Activated T-helper 2 cell treated with anti-CD3 and anti-CD28 coated beads, Interferon-gamma antibody, Interleukin-2, Interleukin-4, amounts not matched to agents 10 μg/mL and 5 μg/mL and 100 μg/mL, durations not matched to agents 14 hours and 24 hours and 36 hours (primary cell): ENCODE results near the gene XXYLT1. TPM values are rescaled to one million over a fixed set of nuclear protein-coding genes. Genes with fewer than 3 reads are reported as not detected.

Source experiments
- DNase-seq: peaks from one replicate; pipeline ENCODE4 v3.0.0; 2021; ENCODE audit warnings: low spot score
- H3K27ac Mint-ChIP-seq: one replicate; pipeline ENCODE4 v1.8.0; 2021; ENCODE audit warnings: mixed read lengths
- H3K27me3 Mint-ChIP-seq: one replicate; pipeline ENCODE4 v1.8.0; 2021; ENCODE audit warnings: low read depth, mixed read lengths
- H3K36me3 Mint-ChIP-seq: one replicate; pipeline ENCODE4 v1.8.0; 2021; ENCODE audit warnings: low read depth, mixed read lengths
- H3K4me1 Mint-ChIP-seq: one replicate; pipeline ENCODE4 v1.8.0; 2021; ENCODE audit warnings: low read depth, mixed read lengths
- H3K4me3 Mint-ChIP-seq: one replicate; pipeline ENCODE4 v1.8.0; 2021; ENCODE audit warnings: low read depth, mild to moderate bottlenecking, moderate library complexity, mixed read lengths
- H3K9me3 Mint-ChIP-seq: one replicate; pipeline ENCODE4 v1.8.0; 2021; ENCODE audit warnings: mixed read lengths
- intact Hi-C: fragments of 100-400 bp; cut with micrococcal nuclease; formaldehyde crosslinking; loops from one replicate; pipeline ENCODE4 v1.15.1; 2023
- total RNA-seq: library from RNA; stranded (reverse); gene quantifications from 2 replicates; pipeline ENCODE4 v1.2.3, GENCODE V29; 2022

XXYLT1 gene
- total RNA-seq, 1 donor from 2014 or later, result 15.8 TPM

GRCh38 chr3:195153653-195154052, 117.3 kb downstream of the XXYLT1 start:
- Mint-ChIP-seq H3K4me3 (no peak overlapping the region), H3K4me1 (peaks cover 28% of the 10 kb centered on the region), H3K36me3 (no peaks in the 10 kb centered on the region), H3K9me3 (no peaks in the 10 kb centered on the region), H3K27ac (no peak overlapping the region), H3K27me3 (no peaks in the 10 kb centered on the region)
- DNase-seq, result no peak
- intact Hi-C loops, result loop anchor here (5.0 kb wide), 1 partner anchor 34 kb away; no protein-coding TSS in a partner anchor

- Mint-ChIP-seq H3K36me3 (no peaks in the 10 kb centered on the region), H3K27ac (no peak overlapping the region), H3K4me3 (no peak overlapping the region), H3K9me3 (no peaks in the 10 kb centered on the region), H3K4me1 (peaks cover 33% of the 10 kb centered on the region), H3K27me3 (no peaks in the 10 kb centered on the region)
- no peak for DNase-seq
- intact Hi-C loops, result loop anchor here (5.0 kb wide), 1 partner anchor 34 kb away; no protein-coding TSS in a partner anchor
Observed at GRCh38 chr3:195153130-195153529, 117.8 kb downstream of the XXYLT1 start.

GRCh38 chr3:195151866-195152541, 119.0 kb downstream of the XXYLT1 start:
- Mint-ChIP-seq H3K27ac (peak overlapping the region; percentile 12), H3K27me3 (no peaks in the 10 kb centered on the region), H3K4me1 (peaks cover 42% of the 10 kb centered on the region), H3K9me3 (no peaks in the 10 kb centered on the region), H3K36me3 (no peaks in the 10 kb centered on the region), H3K4me3 (no peak overlapping the region)
- no peak for DNase-seq
- intact Hi-C loops, result loop anchor here (5.0 kb wide), 1 partner anchor 35 kb away; no protein-coding TSS in a partner anchor

DNA sequence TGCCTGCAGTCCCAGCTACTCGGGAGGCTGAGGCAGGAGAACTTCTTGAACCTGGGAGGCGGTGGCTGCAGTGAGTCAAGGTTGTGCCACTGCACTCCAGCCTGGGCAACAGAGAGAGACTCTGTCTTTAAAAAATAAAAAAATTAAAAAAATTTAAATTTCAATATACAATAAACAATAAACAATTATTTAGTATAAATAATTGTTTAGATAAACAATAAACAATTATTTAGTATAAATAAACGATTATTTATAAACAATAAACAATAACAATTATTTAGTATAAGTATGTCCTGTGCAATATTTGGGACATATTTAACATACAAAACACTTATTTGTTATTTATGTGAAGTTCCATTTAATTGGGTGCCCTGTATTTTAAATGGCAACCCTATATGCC, 119.6 kb downstream of the XXYLT1 start:
- Mint-ChIP-seq H3K27ac (no peak overlapping the region), H3K9me3 (no peaks in the 10 kb centered on the region), H3K4me3 (no peak overlapping the region), H3K27me3 (no peaks in the 10 kb centered on the region), H3K4me1 (peaks cover 42% of the 10 kb centered on the region), H3K36me3 (no peaks in the 10 kb centered on the region)
- intact Hi-C loops, result loop anchor here (5.0 kb wide), 1 partner anchor 36 kb away; no protein-coding TSS in a partner anchor
- no peak for DNase-seq

DNA sequence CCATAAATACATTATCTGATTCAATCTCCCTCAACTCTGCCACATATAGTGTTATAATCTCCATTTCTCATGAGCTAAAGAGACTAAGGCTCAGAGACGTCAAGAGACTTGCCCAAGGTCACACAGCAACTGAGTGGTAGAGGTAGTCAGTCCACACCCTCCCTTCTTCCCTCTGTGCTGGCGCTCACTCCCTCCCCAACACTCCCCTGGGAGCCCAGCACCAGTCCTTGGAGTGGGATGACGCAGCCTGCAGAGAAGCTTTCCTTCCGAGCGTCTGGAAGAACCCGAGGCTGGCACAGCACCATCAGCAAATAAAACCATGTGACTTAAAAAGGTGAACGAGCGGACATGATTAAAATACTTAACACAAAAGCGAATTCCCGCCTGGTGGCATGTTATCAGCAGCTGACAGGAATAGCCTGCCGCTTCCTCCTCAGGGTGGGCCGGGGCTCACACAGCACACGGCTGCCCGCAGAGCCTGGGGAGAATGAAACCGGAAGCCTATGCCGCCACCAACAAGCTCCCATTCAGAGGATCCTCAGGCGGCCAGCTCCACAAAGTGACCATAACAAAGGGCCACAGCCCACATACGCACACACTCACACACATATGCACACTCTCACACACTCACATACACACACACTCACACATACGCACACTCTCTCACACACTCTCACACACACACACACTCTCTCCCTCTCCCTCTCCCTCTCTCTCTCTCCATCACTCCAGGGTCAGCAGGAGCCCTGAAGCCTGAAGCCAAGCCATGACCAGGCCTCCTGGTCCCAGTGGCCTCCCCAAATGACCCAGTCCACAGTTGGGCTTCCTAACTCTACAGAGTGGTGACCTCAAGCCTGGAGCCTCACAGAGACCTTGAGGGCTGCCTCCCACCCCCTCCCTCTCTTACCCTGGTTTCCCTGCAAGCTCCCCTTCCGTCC, 120.5 kb downstream of the XXYLT1 start:
- no peaks in the 10 kb centered on the region for H3K36me3 Mint-ChIP-seq
- no peaks in the 10 kb centered on the region for H3K27me3 Mint-ChIP-seq
- peak overlapping the region; percentile 42 for H3K27ac Mint-ChIP-seq
- peak; percentile 22 for DNase-seq
- peak overlapping the region; percentile 46 for H3K4me3 Mint-ChIP-seq
- intact Hi-C loops, result loop anchor here (5.0 kb wide), 1 partner anchor 37 kb away; no protein-coding TSS in a partner anchor
- peaks cover 42% of the 10 kb centered on the region for H3K4me1 Mint-ChIP-seq
- no peaks in the 10 kb centered on the region for H3K9me3 Mint-ChIP-seq

GRCh38 chr3:195149292-195150030, 121.5 kb downstream of the XXYLT1 start:
- H3K27me3 Mint-ChIP-seq, result no peaks in the 10 kb centered on the region
- peaks cover 37% of the 10 kb centered on the region for H3K4me1 Mint-ChIP-seq
- DNase-seq, result no peak
- H3K9me3 Mint-ChIP-seq, result no peaks in the 10 kb centered on the region
- no peak overlapping the region for H3K4me3 Mint-ChIP-seq
- H3K27ac Mint-ChIP-seq, result no peak overlapping the region
- intact Hi-C loops, result loop anchor here (5.0 kb wide), 1 partner anchor 38 kb away; no protein-coding TSS in a partner anchor
- no peaks in the 10 kb centered on the region for H3K36me3 Mint-ChIP-seq

DNA sequence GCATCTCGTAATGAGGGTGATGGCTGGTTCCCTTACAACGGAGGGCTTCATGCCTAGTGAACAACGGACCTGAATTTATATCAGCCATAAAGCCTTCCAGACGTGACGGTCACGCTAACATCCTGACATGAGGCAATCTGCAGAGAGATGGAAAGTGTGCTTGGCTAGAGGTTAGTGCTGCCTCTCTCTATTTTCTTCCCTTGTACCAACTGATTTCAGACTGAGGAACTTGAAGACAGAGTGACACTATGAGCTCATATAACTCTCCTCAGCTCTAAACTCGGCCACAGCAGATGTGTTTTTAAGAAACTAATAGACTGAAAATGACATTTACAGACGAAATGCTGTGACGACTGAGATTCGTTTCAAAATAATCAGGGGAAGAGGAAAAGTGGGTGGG, 122.4 kb downstream of the XXYLT1 start:
- Mint-ChIP-seq H3K27ac (peak overlapping the region; percentile 11), H3K27me3 (no peaks in the 10 kb centered on the region), H3K9me3 (no peaks in the 10 kb centered on the region), H3K36me3 (no peaks in the 10 kb centered on the region), H3K4me1 (peaks cover 37% of the 10 kb centered on the region), H3K4me3 (no peak overlapping the region)
- intact Hi-C loops, result no loop called here
- no peak for DNase-seq

- H3K36me3 Mint-ChIP-seq, result no peaks in the 10 kb centered on the region
- no peaks in the 10 kb centered on the region for H3K27me3 Mint-ChIP-seq
- H3K4me1 Mint-ChIP-seq, result peaks cover 37% of the 10 kb centered on the region
- intact Hi-C loops, result loop anchor here (1.0 kb wide), 1 partner anchor 18 kb away; no protein-coding TSS in a partner anchor
- DNase-seq, result peak; percentile 48
- H3K9me3 Mint-ChIP-seq, result peaks cover 2% of the 10 kb centered on the region
- H3K4me3 Mint-ChIP-seq, result peak overlapping the region; percentile 78
- H3K27ac Mint-ChIP-seq, result peak overlapping the region; percentile 74
Observed at GRCh38 chr3:195147649-195148080, 123.3 kb downstream of the XXYLT1 start.

DNA sequence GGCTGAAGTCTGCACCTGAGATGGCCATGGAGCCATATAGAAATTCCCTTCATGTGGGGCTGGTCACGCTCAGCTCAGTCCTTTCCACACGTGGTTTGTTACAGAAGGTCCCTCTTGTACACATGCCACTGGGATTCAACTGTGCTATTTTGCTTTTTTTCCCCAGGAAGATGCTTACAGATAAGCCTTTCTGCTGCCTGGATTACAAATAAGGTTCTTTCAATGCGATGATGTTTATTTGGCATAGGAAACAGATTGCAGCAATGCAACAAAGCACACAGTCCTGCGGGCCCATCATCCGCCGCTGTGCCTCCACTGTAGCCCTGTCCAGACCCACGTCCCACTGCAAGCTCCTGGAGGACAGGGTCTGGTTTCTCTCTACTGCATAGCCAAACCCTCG, 124.8 kb downstream of the XXYLT1 start:
- H3K27me3 Mint-ChIP-seq, result no peaks in the 10 kb centered on the region
- intact Hi-C loops, result no loop called here
- DNase-seq, result no peak
- peaks cover 15% of the 10 kb centered on the region for H3K9me3 Mint-ChIP-seq
- H3K4me3 Mint-ChIP-seq, result no peak overlapping the region
- H3K36me3 Mint-ChIP-seq, result peaks cover 13% of the 10 kb centered on the region
- peaks cover 33% of the 10 kb centered on the region for H3K4me1 Mint-ChIP-seq
- no peak overlapping the region for H3K27ac Mint-ChIP-seq

- no peak for DNase-seq
- Mint-ChIP-seq H3K9me3 (peaks cover 20% of the 10 kb centered on the region), H3K27ac (no peak overlapping the region), H3K27me3 (no peaks in the 10 kb centered on the region), H3K36me3 (peaks cover 18% of the 10 kb centered on the region), H3K4me1 (peaks cover 29% of the 10 kb centered on the region), H3K4me3 (no peak overlapping the region)
- intact Hi-C loops, result no loop called here
Observed at GRCh38 chr3:195145579-195145978, 125.4 kb downstream of the XXYLT1 start.

DNA sequence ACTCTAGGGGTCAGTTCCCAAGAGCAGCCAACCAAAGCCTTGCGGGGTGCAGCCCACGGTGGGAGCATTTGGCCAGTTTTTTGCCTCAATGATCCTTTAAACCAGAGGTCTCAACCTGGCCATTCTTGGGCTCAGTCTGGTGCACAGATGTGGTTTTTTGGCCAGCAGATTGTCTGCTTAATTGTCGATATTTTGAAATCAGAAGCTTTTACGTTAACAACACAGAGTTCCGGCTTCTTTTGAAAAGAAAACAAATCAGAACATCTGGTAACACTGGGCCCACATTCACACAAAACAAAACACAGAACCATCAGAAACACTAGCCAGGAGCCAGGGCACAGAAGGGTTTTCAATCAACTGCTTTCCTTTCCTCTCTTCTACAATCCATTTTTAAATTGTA, 127.7 kb downstream of the XXYLT1 start:
- no peak for DNase-seq
- H3K27me3 Mint-ChIP-seq, result no peaks in the 10 kb centered on the region
- H3K36me3 Mint-ChIP-seq, result peaks cover 23% of the 10 kb centered on the region
- peaks cover 25% of the 10 kb centered on the region for H3K9me3 Mint-ChIP-seq
- H3K27ac Mint-ChIP-seq, result no peak overlapping the region
- H3K4me1 Mint-ChIP-seq, result peaks cover 10% of the 10 kb centered on the region
- H3K4me3 Mint-ChIP-seq, result no peak overlapping the region
- intact Hi-C loops, result no loop called here

DNA sequence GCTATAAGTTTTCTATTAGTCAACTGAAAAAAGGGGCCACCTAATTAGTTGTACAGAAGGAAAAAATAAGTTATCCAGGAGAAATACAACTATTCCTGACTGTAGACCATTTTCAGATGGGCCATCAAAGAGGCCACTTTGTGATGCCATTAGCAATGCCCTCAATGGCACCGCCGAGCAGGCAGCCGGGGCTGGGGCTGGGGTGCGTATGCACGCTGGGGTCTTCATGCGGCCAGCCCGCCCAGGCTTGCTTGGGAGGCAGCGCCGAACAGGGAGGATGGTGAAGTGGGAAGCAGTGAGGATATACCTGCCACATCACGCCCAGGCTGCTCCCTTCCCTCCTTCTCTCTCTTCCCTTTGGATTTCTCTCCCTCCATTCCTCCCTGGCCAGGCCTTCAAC, 128.4 kb downstream of the XXYLT1 start:
- H3K27ac Mint-ChIP-seq, result no peak overlapping the region
- no peak for DNase-seq
- intact Hi-C loops, result no loop called here
- H3K27me3 Mint-ChIP-seq, result no peaks in the 10 kb centered on the region
- peaks cover 3% of the 10 kb centered on the region for H3K4me1 Mint-ChIP-seq
- H3K9me3 Mint-ChIP-seq, result peaks cover 25% of the 10 kb centered on the region
- peaks cover 23% of the 10 kb centered on the region for H3K36me3 Mint-ChIP-seq
- H3K4me3 Mint-ChIP-seq, result no peak overlapping the region
